Lower lobe of right lung (tissue), 2 donors: Measurements from ENCODE around the gene SLFN12L. TPM values are rescaled to one million over a fixed set of nuclear protein-coding genes. Genes with fewer than 3 reads are reported as not detected.

Source experiments
- ATAC-seq, 2 donors: fragments of 200-7000 bp; cut with Tn5 transposase; one replicate each; pipeline ENCODE4 v1.9.1; 2020 to 2022; ENCODE audit warnings: mild to moderate bottlenecking in 2 of 2, moderate library complexity in 2 of 2
- DNase-seq: peaks from one replicate; pipeline ENCODE4 v3.0.0-alpha.2; 2020
- H3K27ac ChIP-seq: fragments of 200-600 bp; one replicate; pipeline ENCODE4 v1.8.0; 2022
- H3K27me3 ChIP-seq: fragments of 200-600 bp; one replicate; pipeline ENCODE4 v1.8.0; 2022; ENCODE audit warnings: low read depth
- H3K36me3 ChIP-seq: fragments of 200-600 bp; one replicate; pipeline ENCODE4 v1.8.0; 2022; ENCODE audit warnings: mild to moderate bottlenecking
- H3K4me1 ChIP-seq: fragments of 200-600 bp; one replicate; pipeline ENCODE4 v1.8.0; 2022
- H3K4me3 ChIP-seq: fragments of 200-600 bp; one replicate; pipeline ENCODE4 v1.8.0; 2022; ENCODE audit warnings: mild to moderate bottlenecking
- H3K9me3 ChIP-seq: fragments of 200-600 bp; one replicate; pipeline ENCODE4 v1.8.0; 2022
- intact Hi-C: fragments of 100-400 bp; cut with DNase I; formaldehyde crosslinking; loops from one replicate; pipeline ENCODE4 v1.11.0; 2022
- total RNA-seq: library from RNA; stranded (reverse); fragmentation: NEBNext Ultra II Directional; extraction: Animal tissue kit (Norgen Biotek cat#: 25700); gene quantifications from one replicate; pipeline ENCODE4 v1.2.1, GENCODE V29; 2021
- TF ChIP-seq, protein P1 (sequence below): fragments of 200-600 bp; IDR thresholded peaks from one replicate; pipeline ENCODE4 v1.8.0; 2022; ENCODE audit warnings: antibody characterized with exemption, mild to moderate bottlenecking
- donor health status: DM: no; HTN: yes; CAD: no; lungs with severe emphysema.

The SLFN12L gene
- total RNA-seq, 1 donor from 2014 or later: 4.0 TPM

DNA sequence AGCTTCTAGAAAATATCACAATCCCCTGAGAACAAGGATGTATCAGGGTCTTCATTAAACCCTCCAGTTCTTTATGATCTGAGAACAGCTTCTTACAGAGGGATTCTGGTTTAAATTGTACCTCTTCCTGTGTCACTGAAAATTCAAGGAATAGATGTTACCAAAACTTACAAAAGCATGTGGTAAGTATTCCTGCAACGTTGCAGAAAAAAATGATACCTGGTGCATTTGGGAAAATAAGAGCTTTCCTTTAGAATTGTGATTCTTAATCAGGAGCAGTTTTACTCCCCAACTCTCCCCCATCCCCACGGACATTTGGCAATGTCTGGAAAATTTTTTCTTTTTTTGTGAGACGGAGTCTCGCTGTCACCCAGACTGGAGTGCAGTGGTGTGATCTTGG, 15.8 kb upstream of the SLFN12L start:
- Histone ChIP-seq H3K9me3 (no peaks in the 10 kb centered on the region), H3K27ac (no peak overlapping the region), H3K4me3 (no peak overlapping the region), H3K27me3 (peaks cover 2% of the 10 kb centered on the region), H3K4me1 (no peaks in the 10 kb centered on the region), H3K36me3 (no peaks in the 10 kb centered on the region)
- ATAC-seq (no peak), DNase-seq (no peak)
- intact Hi-C loops: no loop called here
- TF ChIP-seq, protein P1, sequence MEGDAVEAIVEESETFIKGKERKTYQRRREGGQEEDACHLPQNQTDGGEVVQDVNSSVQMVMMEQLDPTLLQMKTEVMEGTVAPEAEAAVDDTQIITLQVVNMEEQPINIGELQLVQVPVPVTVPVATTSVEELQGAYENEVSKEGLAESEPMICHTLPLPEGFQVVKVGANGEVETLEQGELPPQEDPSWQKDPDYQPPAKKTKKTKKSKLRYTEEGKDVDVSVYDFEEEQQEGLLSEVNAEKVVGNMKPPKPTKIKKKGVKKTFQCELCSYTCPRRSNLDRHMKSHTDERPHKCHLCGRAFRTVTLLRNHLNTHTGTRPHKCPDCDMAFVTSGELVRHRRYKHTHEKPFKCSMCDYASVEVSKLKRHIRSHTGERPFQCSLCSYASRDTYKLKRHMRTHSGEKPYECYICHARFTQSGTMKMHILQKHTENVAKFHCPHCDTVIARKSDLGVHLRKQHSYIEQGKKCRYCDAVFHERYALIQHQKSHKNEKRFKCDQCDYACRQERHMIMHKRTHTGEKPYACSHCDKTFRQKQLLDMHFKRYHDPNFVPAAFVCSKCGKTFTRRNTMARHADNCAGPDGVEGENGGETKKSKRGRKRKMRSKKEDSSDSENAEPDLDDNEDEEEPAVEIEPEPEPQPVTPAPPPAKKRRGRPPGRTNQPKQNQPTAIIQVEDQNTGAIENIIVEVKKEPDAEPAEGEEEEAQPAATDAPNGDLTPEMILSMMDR: no peak

DNA sequence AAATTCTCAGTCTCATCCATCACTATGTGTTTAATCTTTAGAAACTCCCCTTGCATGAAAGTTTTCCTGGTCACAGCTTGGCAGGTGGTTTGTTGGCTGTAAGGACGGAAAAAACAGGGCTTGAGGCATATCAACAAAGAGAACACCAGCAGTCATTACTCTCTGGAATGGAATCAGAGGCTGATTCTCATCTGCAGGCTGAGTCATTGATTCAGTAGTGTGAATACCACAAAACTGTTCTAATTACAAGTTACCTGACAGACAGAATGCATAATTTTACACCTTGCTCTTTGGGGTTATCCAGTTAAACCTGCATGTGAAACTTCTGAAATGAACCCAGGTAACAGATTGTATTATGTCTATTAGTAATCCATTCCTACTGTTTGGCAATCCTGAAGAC, 11.5 kb upstream of the SLFN12L start:
- DNase-seq (no peak), ATAC-seq (no peak)
- Histone ChIP-seq H3K4me3 (no peak overlapping the region), H3K27me3 (no peaks in the 10 kb centered on the region), H3K9me3 (no peaks in the 10 kb centered on the region), H3K4me1 (no peaks in the 10 kb centered on the region), H3K36me3 (no peaks in the 10 kb centered on the region), H3K27ac (no peak overlapping the region)
- intact Hi-C loops: no loop called here
- TF ChIP-seq, protein P1: no peak

DNA sequence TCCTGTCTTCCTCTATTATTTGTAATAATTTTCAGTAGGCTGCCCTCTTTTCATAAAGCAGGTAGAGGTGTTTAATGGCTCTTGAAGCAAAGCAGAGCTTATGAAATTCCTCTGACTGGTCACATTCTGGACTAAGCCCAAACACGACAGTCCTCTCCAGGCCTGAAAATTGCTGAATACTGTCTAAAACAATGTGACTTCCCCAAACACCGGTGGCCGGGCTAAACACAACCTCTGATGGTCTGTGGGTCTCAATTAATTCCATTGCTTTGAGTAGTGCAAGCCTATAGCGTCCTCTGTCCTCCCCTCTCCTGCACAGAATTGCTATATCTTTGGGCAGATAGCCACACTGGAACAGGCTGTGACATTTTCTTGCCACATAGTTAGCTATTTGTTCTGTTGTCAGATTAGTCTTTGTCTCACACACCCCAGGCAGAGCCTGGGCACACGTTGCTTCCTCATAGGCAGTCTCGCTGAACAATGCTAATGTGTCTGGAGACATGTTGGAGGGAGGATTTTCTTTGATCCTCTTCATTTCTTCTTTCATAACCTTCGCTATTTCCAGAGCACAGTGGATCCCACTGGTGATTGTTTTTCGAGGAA, 10.8 kb upstream of the SLFN12L start:
- TF ChIP-seq, protein P1: no peak
- ATAC-seq (no peak), DNase-seq (no peak)
- H3K4me1 ChIP-seq: no peaks in the 10 kb centered on the region
- H3K4me3 ChIP-seq: no peak overlapping the region
- H3K36me3 ChIP-seq: no peaks in the 10 kb centered on the region
- intact Hi-C loops: no loop called here
- no peaks in the 10 kb centered on the region for H3K9me3 ChIP-seq
- H3K27ac ChIP-seq: no peak overlapping the region
- H3K27me3 ChIP-seq: no peaks in the 10 kb centered on the region

DNA sequence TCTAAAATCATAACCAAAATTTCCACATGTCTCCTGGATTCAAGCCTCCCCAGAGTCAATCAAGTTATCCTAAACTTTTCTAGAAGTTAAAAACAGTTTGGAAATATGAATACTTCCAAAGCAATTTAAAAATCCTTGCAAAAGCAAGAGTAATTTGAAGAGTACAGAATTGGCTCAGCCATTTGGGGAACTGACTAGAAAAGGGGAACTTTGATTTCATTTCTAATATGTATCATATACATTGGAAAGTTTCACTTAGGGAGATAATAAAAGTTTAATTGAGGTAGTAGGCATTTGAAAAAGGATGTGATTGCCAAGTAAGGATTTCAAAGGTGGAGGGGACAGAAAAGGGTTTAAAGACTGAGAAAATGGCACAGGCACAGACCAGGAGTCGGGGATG, 9.0 kb upstream of the SLFN12L start:
- TF ChIP-seq, protein P1: no peak
- Histone ChIP-seq H3K27ac (no peak overlapping the region), H3K4me3 (no peak overlapping the region), H3K36me3 (no peaks in the 10 kb centered on the region), H3K9me3 (no peaks in the 10 kb centered on the region), H3K4me1 (peaks cover 12% of the 10 kb centered on the region), H3K27me3 (no peaks in the 10 kb centered on the region)
- intact Hi-C loops: no loop called here
- ATAC-seq (no peak), DNase-seq (no peak)

DNA sequence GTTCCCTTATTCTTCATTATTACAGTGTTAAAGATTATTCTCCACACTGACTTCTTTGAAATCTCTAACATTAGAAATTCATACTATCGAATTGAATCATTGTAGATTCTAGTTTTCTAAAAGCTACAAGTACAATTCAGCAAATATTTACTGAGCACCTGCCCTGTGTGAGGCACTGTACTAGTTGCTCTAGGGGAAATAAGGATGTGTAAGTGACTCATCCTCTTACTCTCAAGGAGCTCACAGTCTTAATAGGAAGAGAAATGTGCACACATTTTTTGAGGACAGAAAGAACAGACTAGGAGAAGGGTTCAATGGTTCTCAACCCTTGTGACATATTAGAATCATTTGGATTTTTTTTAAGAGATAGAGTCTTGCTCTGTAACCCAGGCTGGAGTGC, 7.7 kb upstream of the SLFN12L start:
- TF ChIP-seq, protein P1: no peak
- DNase-seq: no peak
- ATAC-seq: no peak
- Histone ChIP-seq H3K4me1 (peaks cover 19% of the 10 kb centered on the region), H3K27ac (no peak overlapping the region), H3K9me3 (no peaks in the 10 kb centered on the region), H3K36me3 (no peaks in the 10 kb centered on the region), H3K27me3 (no peaks in the 10 kb centered on the region), H3K4me3 (no peak overlapping the region)
- intact Hi-C loops: no loop called here
